Right lobe of liver (tissue), 6 donors: Measurements from ENCODE around the gene IFI27. TPM values are rescaled to one million over a fixed set of nuclear protein-coding genes. Genes with fewer than 3 reads are reported as not detected.

Experiments
- ATAC-seq, 4 donors: fragments of 200-7000 bp; cut with Tn5 transposase; one replicate each; pipeline ENCODE4 v1.9.1; 2020; ENCODE audit warnings: mild to moderate bottlenecking in 4 of 4, moderate library complexity in 4 of 4
- DNase-seq, 3 donors: peaks; one replicate each; pipeline ENCODE4 v3.0.0-alpha.2; 2020
- H3K27ac ChIP-seq, 3 donors: fragments of 200-600 bp; one replicate each; pipeline ENCODE4 v1.8.0; 2022
- H3K27me3 ChIP-seq, 2 donors: fragments of 200-600 bp; one replicate each; pipeline ENCODE4 v1.8.0; 2022
- H3K36me3 ChIP-seq, 4 donors: fragments of 200-600 bp; sonication (generic) in 1 of 4; one replicate each; pipeline versions ENCODE4 v1.5.1 to v1.8.0; 2017 to 2022; ENCODE audit warnings: control low read depth in 1 of 4
- H3K4me1 ChIP-seq, 4 donors: fragments of 200-600 bp; sonication (generic) in 1 of 4; one replicate each; pipeline versions ENCODE4 v1.5.1 to v1.8.0; 2017 to 2022; ENCODE audit warnings: control low read depth in 1 of 4
- H3K4me3 ChIP-seq, 3 donors: fragments of 200-600 bp; one replicate each; pipeline ENCODE4 v1.8.0; 2022
- H3K9me3 ChIP-seq, 4 donors: fragments of 200-600 bp; sonication (generic) in 1 of 4; one replicate each; pipeline versions ENCODE4 v1.5.1 to v1.8.0; 2017 to 2022; ENCODE audit warnings: control low read depth in 1 of 4
- CTCF ChIP-seq, 4 donors: fragments of 200-600 bp in 3 of 4; fragments of 450-650 bp in 1 of 4; IDR thresholded peaks; one replicate each; pipeline versions ENCODE4 v1.5.1 to v1.8.0; 2016 to 2022; ENCODE audit warnings: antibody characterized with exemption in 4 of 4, mild to moderate bottlenecking in 2 of 4
- POLR2A ChIP-seq: fragments of 450-650 bp; IDR thresholded peaks from one replicate; pipeline ENCODE4 v1.6.1; 2017; ENCODE audit warnings: antibody characterized with exemption, mild to moderate bottlenecking
- WGBS: methylation state at CpG from one replicate; pipeline ENCODE4 v1.1.6; 2018; ENCODE audit warnings: low coverage, low lambda C conversion rate; ENCODE audit not compliant: insufficient coverage; ENCODE audit errors: missing lambda C conversion rate; 5-methylcytosine and 5-hydroxymethylcytosine counted together
- intact Hi-C, 2 donors: fragments of 100-400 bp; cut with DNase I; formaldehyde crosslinking; loops; one replicate each; pipeline versions ENCODE4 v1.11.2 to v1.14.1; 2022
- total RNA-seq, 6 experiments: library from RNA; depleted of rRNA in 2 of 6; stranded (reverse); fragments of >200 nt in 2 of 6; fragmentation: NEBNext Ultra II Directional in 3 of 6; extraction: Animal tissue kit (Norgen Biotek cat#: 25700) in 3 of 6; gene quantifications; one replicate each; pipeline versions ENCODE4 v1.1.0 to v1.2.4, GENCODE V29; 2016 to 2023
- donor health status: DM: no; HTN: yes; CAD: no.
- donor health status: DM: no; HTN: no; CAD: no.
- donor health status: DM: no; HTN: no; CAD: no.
- donor health status: DM: no; HTN: yes; CAD: no.
- donor health status: DM: no; HTN: yes; CAD: no.

Gene IFI27
- total RNA-seq, 6 experiments from 2014 or later: 10.0 to 32.5 (median 16.9) TPM

DNA sequence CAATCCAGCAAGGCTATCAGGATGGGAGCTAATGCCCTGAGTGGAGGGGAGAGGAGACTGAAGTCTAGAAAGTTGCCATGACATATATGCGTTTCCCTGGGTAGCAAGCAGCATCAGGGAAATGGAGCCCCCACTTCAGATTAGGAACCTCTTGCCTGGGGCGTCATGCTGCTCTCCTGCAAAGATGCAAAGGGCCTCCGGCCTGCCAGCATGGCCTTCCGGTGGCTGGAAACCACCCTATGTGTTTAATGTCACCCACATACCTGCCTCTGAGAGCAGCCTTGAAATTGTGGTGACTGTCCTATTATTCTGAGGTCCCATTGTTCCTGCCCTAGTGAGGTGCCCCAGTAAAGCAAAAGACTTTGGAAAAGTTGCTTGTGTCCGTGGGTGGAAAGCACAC, 28.9 kb downstream of the IFI27 start:
- DNase-seq: no peak
- intact Hi-C loops: no loop called here

DNA sequence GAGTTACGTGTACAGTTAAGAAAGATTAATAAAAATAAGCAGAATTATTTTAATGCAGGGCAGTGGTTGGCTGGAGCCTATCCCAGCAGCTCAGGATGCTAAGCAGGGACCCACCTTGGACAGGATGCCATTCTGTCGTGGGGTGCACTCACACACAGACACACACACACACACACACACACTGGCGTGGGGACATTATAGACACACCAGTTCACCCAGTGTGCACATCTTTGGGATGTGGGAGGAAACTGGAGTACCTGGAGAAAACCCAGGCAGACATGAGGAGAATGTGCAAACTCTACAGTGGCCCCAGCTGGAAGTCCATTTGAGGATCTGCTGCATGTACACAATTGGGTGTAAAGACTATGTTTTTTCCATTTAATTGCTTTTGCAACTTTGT, 31.7 kb downstream of the IFI27 start:
- H3K9me3 ChIP-seq: no peaks in the 10 kb centered on the region
- TF ChIP-seq CTCF (IDR thresholded peaks at IDR 0.05): no peak
- TF ChIP-seq POLR2A: no peak
- intact Hi-C loops: no loop called here
- no peak for ATAC-seq
- no peak overlapping the region for H3K4me3 ChIP-seq
- no peaks in the 10 kb centered on the region for H3K36me3 ChIP-seq
- 100% methylated on average over 1 of the region's 3 CpGs for WGBS
- no peak overlapping the region for H3K27ac ChIP-seq
- no peaks in the 10 kb centered on the region for H3K27me3 ChIP-seq
- no peaks in the 10 kb centered on the region for H3K4me1 ChIP-seq
- DNase-seq: no peak

More for the DNA sequence above, 28.9 kb downstream of the IFI27 start:
- no peaks in the 10 kb centered on the region for H3K27me3 ChIP-seq
- no peaks in the 10 kb centered on the region for H3K4me1 ChIP-seq
- no peak for ATAC-seq
- no peak overlapping the region for H3K4me3 ChIP-seq
- H3K27ac ChIP-seq: no peak overlapping the region
- WGBS: 64% methylated on average over 3 of the region's 5 CpGs
- no peaks in the 10 kb centered on the region for H3K36me3 ChIP-seq
- H3K9me3 ChIP-seq: no peaks in the 10 kb centered on the region
- no peak for TF ChIP-seq POLR2A

GRCh38 chr14:94142836-94143235, 32.3 kb downstream of the IFI27 start:
- intact Hi-C loops: no loop called here
- no peak overlapping the region for H3K4me3 ChIP-seq
- ATAC-seq: no peak
- 85% methylated on average over 1 of the region's 1 CpG for WGBS
- H3K27ac ChIP-seq: no peak overlapping the region
- no peak for TF ChIP-seq POLR2A
- TF ChIP-seq CTCF (IDR thresholded peaks at IDR 0.05): no peak
- H3K27me3 ChIP-seq: no peaks in the 10 kb centered on the region
- no peaks in the 10 kb centered on the region for H3K36me3 ChIP-seq
- DNase-seq: no peak
- no peaks in the 10 kb centered on the region for H3K4me1 ChIP-seq
- H3K9me3 ChIP-seq: no peaks in the 10 kb centered on the region

- Histone ChIP-seq H3K36me3 (no peaks in the 10 kb centered on the region), H3K9me3 (no peaks in the 10 kb centered on the region), H3K4me3 (no peak overlapping the region), H3K27ac (no peak overlapping the region), H3K27me3 (no peaks in the 10 kb centered on the region), H3K4me1 (no peaks in the 10 kb centered on the region)
- ATAC-seq: no peak
- no peak for DNase-seq
- 77% methylated on average over 3 of the region's 3 CpGs for WGBS
- TF ChIP-seq CTCF (IDR thresholded peaks at IDR 0.05) (peak in 2 of 4 donors; percentile 7 to 8), POLR2A (no peak)
- intact Hi-C loops: no loop called here
Measured at GRCh38 chr14:94143239-94143638, 32.7 kb downstream of the IFI27 start.

DNA sequence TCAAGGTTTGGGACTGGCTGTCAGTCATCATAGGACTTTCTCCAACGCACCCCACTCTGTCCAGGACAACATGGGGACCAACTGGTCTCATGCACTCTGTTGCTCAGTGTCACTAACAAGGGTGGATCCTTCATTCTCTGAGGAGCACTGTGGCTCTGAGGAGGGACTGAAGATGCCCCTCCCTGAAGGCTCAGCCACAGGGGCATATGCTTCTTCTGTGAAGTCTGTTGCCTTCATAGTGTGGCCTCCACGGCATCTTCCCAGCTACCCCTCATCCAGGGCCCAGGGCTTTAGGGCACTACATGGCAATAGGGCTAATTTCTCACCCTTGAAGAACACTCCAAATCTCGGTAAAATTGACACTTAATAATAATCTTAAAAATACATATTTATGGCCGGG, 33.2 kb downstream of the IFI27 start:
- H3K9me3 ChIP-seq: no peaks in the 10 kb centered on the region
- no peaks in the 10 kb centered on the region for H3K27me3 ChIP-seq
- no peak for ATAC-seq
- H3K4me1 ChIP-seq: no peaks in the 10 kb centered on the region
- H3K27ac ChIP-seq: no peak overlapping the region
- TF ChIP-seq POLR2A (no peak), CTCF (IDR thresholded peaks at IDR 0.05) (no peak)
- intact Hi-C loops: no loop called here
- no peaks in the 10 kb centered on the region for H3K36me3 ChIP-seq
- H3K4me3 ChIP-seq: no peak overlapping the region
- no peak for DNase-seq
- 77% methylated on average over 2 of the region's 4 CpGs for WGBS
